ENCODE data around the gene CA9.
"Not testable (repeated sequence)": the region's sequence is repeated elsewhere in the genome, so short reads cannot be mapped to it uniquely, and the experiment has no call there.

CA9 gene

DNA sequence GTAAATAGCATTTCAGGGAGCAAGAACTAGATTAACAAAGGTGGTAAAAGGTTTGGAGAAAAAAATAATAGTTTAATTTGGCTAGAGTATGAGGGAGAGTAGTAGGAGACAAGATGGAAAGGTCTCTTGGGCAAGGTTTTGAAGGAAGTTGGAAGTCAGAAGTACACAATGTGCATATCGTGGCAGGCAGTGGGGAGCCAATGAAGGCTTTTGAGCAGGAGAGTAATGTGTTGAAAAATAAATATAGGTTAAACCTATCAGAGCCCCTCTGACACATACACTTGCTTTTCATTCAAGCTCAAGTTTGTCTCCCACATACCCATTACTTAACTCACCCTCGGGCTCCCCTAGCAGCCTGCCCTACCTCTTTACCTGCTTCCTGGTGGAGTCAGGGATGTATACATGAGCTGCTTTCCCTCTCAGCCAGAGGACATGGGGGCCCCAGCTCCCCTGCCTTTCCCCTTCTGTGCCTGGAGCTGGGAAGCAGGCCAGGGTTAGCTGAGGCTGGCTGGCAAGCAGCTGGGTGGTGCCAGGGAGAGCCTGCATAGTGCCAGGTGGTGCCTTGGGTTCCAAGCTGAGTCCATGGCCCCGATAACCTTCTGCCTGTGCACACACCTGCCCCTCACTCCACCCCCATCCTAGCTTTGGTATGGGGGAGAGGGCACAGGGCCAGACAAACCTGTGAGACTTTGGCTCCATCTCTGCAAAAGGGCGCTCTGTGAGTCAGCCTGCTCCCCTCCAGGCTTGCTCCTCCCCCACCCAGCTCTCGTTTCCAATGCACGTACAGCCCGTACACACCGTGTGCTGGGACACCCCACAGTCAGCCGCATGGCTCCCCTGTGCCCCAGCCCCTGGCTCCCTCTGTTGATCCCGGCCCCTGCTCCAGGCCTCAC is at the start of gene CA9:
Gene CA9 (plus strand): TSS at position 797 of the 893 bp plus-strand sequence. CDS start 32 bp downstream, at position 829.
- peak in 23 of 58 donors; percentile 7 to 58 (median 23) for DNase-seq

DNA sequence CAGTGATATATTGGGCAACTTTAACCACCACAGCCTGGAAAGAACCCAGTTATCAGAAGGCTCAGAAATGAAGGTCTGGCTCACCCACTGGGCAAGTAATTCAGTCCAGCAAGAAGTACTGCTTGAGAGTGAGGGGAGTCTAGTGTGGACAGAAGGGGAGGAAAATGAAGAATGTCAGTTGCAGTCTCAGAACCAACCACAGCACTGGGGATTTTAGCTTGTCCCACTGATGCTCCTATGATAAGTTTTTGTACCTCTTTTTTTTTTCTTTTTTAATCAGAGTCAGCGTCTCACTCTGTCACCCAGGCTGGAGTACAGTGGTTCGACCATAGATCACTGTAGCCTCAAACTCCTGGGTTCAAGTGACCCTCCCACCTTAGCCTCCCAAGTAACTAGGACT is 46.2 kb upstream of the CA9 start:
- no peak for DNase-seq

DNA sequence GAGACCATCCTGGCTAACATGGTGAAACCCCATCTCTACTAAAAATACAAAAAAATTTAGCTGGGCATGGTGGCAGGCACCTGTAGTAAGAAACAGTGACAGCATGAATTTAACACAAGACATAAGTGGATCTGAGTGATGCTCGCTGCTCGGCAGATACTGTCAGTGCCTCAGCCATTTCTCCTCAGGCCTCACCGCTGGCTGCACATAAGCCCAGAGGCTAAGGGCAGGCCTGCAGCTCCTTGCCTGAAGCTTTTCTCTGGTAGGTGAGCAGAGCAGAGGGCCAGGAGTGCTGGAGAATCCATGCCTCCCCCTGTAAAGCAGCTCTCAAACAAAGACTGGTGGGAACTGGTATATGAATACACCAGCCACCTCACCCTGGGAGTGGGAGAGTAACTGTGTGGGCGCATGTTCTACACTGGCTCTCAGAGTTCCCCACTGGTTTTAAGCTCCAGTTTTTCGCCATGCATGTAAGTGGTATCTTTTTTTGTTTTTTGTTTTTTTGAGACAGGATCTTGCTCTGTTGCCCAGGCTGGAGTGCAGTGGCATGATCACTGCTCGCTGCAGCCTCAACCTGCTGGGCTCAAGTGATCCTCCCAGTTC is 45.2 kb upstream of the CA9 start:
- no peak for DNase-seq

DNA sequence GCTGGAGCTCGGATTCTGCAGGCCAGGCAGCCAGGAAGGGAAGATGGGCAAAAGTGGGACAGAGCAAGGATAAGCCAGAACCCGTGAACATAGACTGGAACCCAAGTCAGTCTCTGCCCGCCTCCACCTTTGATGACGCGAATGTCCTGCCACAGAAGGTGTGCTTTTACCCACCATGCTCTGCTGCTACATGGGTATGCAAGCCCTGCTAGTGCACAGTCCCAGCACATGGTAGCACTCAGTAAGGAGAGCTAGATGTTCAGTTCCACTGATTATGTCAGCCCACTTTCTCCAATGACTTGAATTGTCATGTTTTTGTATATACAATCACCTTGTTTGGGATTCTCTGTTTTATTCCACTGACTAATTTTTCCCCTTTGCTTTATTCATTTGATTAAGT is 44.1 kb upstream of the CA9 start:
- DNase-seq = no peak

DNA sequence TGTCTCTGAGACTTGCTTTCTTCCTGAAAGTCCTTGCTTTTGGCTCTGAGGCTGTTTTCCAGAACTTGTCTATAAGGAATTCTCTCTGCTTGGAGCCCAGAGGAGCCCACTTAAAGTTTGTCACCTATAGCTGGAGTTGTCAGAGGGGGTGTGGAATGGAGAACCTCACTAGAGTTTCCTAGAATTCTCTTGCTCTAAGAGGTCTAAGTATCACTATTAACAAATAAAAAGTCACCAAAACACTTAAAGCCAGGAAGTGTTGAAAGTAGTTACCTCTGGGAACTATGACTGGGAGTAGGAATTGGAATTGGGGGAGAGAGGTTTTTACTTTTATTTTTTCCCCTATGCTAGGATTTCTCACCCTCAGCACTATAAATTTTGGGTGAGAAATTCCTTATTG is 38.0 kb upstream of the CA9 start:
- no peak for DNase-seq

DNA sequence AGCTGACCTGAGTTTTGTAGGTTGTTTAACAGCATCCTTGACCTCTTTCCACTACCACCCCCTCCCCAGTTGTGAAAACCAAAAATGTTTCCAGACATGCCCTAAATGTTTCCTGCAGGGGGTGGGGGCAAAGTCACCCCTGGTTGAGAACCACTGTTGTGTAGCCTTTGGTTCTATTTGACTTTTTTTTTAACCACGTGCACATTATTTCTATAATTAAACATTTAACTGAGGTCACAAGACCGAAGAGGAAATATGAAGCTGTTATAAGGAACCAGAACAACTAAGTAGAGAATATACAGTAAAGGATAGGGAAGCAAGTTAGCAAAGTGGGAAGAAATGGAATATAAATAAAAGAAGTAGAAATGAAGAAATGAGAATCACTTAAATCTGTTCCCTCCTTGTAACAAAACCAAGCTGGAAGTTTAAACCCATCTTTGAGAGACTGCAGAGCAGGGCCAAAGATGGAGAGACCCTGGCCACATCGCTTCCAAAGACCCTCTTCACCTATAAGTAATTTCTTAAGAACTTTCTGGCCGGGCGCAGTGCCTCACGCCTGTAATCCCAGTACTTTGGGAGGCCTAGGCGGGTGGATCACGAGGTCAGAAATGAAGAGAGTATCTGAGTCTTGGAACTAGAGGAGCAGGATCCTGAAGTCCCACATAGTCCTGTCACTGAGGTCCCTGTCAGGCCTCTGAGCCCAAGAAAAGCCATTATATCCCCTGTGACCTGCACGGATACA is 37.4 kb upstream of the CA9 start:
- DNase-seq = no peak

DNA sequence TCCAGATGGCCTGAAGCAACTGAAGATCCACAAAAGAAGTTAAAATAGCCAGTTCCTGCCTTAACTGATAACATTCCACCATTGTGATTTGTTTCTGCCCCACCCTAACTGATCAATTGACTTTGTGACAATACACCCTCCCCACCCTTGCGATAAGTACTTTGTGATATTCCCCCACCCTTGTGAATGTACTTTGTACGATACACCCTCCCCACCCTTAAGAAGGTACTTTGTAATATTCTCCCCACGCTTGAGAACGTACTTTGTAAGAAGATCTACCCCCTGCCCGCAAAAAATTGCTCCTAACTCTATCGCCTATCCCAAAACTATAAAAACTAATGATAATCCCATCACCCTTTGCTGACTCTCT is 36.9 kb upstream of the CA9 start:
- DNase-seq = not testable (repeated sequence)

DNA sequence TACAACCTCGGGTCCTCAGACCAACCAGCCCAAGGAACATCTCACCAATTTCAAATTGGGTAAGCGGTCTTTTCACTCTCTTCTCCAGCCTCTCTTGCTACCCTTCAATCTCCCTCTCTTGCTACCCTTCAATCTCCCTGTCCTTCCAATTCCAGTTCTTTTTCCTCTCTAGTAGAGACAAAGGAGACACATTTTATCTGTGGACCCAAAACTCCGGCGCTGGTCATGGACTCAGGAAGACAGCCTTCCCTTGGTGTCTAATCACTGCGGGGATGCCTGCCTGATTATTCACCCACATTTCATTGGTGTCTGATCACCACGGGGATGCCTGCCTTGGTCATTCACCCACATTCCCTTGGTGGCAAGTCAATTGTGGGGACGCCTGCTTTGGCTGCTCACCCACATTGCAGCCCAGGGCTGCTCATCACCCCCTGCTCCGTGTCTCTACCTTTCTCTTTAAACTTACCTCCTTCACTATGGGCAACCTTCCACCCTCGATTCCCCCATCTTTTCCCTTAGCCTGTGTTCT is 36.2 kb upstream of the CA9 start:
- DNase-seq = not testable (repeated sequence)

DNA sequence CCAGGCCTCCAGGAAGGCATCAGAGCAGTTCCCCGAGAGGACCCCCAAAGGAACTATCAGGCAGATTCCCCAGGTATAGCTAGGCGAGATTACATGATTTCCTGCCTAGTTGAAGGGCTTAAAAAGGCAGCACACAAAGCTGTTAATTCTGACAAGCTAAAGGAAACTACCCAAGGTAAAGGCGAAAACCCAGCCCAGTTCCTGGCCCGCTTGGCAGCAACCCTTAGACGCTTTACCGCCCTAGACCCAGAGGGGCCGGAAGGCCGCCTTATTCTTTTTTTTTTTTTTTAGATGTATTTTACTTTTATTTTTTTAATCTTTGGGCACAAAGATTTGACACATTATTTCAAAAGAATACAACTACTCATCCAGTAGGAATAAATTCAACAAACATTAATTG is 35.0 kb upstream of the CA9 start:
- not testable (repeated sequence) for DNase-seq

DNA sequence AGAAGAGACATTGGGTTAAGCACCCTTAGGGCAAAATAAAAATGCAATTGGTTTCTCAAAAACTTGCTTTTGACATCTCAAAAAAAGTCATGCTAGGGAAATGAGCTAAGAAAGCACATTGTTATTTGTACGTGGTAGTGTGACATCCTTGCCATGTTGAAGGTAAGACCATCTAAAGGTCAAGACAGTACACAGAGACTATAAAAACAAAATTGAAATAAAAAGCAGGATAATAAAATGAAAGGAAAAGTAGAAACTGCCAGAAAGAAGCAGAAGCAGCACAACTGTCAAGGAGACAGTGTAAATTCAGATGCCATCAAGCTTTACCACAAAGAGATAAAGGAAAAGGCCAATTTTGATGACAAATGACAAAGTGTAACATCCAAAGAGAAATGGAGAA is 34.5 kb upstream of the CA9 start:
- DNase-seq = not testable (repeated sequence)

DNA sequence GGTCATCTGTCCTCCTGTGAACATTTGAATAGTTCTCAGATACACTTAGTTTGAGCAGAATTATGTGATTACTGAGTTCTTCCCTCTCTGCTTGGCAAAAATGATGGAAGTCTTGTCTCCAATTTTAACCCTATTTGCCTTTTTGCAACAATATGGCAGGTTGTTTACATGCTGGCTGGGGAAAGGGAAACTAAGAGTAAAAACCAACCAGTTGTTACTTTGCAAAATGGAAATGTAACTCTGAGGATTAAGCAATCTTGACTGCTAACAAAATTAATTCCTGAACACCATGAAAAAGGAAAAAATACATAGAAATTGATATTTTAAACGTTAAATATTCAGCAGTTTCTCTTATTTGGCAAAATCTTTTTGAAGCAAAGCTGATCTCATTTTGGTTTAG is 34.1 kb upstream of the CA9 start:
- DNase-seq = no peak

DNA sequence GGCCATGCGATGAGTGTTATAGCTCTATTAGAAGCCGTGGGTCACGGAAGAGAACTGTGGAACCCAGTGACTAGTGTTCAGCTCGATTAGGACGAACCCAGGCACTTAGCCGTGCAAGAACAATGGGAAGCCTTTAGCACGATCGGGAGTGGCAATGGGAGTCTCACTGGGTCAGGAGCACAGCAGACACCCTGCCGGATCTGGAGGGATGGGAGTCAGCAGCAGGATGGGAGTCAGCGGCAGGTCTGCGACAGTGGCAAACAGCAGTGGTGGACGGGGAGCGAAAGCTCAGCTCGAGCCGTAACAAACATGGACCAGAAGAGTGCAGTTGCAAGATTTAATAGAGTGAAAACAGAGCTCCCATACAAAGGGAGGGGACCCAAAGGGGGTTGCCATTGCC is 33.3 kb upstream of the CA9 start:
- DNase-seq = not testable (repeated sequence)

DNA sequence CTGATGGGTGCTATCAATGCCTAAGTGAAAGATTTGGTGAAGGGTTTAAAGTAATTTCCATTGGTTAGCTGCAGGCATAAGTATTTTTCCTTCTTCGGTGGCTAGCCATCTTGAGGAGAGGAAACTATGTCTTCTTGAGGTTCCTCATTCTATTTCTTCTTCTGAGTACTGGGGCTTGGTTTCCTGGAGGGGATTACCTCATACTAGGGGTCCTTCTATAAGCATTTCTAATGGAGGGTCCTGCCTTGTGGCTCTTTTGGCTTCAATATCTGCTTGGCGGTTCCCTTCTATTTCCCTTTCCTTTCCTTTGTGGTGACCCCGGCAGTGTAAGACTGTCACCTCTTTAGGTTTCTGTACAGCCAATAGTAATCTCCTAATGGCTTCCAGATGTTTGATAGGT is 32.2 kb upstream of the CA9 start:
- DNase-seq = not testable (repeated sequence)

DNA sequence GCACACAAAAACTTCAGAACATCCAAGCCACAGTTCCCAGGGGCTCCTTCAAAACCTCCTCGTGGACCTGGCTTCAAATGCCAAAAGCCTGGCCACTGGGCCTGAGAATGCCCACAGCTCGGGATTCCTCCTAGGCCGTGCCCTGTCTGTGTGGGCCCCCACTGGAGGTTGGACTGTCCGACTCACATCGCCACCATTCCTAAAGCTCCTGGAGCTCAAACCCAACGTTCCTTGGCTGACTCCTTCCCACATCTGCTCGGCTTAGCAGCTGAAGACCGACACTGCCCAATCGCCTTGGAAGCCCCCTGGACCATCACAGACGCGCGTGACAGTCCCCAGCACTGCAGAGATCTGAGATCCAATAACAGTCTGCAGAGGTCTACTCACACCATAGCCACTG is 30.7 kb upstream of the CA9 start:
- no peak for DNase-seq

DNA sequence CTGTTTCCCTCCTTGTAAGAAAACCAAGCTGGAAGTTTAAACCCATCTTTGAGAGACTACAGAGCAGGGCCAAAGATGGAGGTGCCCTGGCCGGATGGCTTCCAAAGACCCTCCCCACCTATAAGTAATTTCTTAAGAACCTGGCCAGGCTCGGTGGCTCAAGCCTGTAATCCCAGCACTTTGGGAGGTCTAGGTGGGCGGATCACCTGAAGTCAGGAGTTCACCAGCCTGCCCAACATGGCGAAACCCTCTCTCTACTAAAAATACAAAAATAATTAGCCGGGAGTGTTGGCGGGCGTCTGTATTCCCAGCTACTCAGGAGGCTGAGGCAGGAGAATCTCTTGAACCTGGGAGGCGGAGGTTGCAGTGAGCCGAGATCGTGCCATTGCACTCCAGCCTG is 28.0 kb upstream of the CA9 start:
- not testable (repeated sequence) for DNase-seq

DNA sequence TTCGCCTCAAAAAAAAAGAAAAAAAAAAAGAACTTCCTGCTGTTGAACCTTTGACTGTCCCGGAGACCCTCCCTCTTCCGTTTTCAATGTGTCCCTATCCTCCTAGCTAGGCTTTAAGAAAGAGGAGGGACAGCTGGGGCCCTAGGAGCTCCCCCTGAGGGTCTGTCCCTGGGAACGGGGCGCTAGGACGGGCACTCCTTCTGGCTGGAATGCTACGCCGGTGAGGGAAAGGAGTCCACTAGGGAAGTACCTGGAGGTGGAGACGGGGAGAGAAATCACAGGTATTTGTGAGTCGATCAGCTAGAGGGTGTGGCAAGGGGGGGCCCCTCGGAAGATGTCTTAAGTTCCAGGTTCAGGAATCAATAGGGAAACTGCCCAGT is 27.6 kb upstream of the CA9 start:
- DNase-seq = peak in 3 of 58 donors; percentile 20 to 55 (median 40)

DNA sequence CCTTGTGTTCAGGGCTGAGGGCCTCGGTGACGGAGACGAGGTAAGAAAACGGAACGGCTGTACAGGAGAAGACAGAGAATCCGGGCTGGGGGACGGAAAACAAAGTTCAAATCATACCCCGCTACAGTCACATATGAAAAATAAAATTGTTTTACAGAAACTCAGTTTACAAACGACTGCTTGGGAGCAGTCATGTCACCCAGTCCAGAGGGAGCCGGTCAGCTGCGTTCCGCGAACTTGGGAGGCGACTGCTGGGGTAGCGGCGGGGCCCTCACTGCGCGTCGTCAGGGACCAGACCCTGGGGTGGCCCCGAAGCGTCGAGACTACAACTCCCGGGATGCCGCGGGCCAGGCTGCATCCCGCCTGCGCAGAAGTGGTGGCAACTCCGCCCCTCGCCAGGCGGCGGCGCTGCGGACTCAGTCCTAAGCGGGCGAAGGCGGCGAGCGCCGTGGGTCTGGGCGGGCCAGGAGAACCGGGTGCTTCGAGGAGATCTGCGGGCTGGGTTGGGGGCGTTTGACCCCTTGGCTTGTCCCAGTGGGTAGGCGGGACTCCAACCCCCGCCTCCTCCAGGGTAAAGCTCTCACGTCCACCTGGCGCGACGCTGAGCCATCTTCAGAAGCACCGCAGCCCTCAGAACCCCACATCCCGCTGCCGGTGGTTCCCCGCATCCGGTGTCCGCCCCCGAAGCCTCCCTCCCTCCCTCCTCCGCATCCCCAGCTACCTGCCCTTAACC is 27.0 kb upstream of the CA9 start:
- DNase-seq = peak in 57 of 58 donors; percentile 47 to 93 (median 83)

DNA sequence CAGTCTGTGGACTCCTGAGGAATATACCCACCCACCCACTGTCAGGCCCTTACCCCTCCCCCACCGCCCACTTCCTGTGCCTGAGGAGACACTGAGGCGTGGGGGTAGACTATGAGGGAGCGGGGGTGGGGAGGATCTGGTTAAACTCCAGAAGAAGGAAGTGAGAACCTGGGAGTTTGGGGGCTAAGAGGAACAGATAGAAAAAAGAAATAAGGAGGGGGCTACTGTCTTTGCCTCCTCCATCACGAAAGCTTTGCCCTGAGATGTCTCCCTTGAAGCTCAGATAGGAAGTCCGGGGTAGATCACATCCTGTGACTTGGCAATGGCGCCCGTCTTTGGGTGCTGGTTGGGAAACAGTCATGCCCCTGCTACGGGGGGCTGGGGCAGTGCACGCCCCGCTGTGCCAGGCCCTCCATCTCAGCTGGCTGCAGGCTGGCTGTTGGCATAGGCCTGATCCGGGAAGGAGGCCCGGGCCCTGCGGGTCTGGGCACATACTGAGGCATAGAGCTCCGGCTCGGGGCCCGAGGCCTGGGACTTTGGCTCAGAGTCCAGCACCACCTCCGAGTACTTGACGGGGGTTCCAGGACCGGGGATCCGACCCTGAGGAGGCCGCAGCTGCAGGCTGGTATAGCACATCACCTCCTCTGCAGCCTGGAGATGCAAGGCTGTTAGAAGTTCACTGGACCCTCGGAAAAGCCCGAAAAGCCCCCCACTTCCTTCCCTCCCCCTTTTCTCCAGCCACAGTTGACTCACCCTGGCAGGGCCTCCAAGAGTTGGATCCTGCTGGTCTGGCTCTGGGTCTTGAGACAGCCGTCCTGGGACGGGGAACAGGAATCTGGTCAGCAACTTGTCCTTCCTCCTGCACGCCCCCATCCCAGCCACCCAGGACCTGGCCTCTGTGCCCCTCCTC is 24.0 kb upstream of the CA9 start:
- DNase-seq = peak in 15 of 58 donors; percentile 2 to 64 (median 13)

DNA sequence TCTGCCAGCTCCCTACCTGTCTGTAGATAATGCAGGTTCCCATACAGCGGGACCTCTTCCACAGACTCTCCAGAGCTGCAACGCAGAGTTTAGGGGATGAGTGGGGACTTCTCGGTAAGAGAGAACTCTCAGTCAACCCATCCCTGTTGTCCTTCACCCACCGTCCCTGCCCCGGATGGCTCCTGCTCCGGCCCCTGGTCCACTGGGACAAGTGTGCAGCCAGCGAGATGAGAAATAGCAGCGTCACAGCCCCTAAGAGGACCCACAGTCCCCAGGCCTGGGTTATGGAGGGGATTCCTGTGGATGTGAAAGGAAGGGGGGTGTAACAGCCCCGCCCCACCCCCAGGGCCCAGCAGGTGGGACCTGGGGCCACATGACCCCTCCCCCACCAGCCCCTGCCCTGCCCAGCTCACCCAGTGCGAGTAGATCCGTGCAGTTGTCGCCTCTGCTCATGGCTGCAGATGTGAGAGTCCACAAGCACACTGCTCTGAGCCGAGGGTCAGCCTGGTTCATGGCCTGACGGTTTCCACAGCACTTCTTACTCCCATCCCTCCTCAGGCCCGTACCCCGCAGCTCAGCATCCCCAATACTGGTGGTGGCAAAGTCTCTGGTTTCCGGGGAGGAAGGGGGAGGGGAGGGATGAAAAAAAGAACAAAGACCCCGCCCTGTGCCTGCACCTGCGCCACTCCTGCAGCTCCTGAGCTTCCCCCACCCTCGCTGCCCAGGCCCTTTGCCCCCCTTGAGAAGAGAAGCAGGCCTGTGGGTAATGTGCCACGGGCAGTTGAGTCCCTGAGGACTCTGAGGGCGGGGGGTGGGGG is 23.2 kb upstream of the CA9 start, which contains the start of gene SIT1:
Gene SIT1 (minus strand): TSS at position 591 of the 818 bp plus-strand sequence. CDS start 78 bp downstream, at position 513.
- no peak for DNase-seq

All from anterior cingulate cortex (tissue), 58 donors.